ENCODE measurements around the gene SORCS2. TPM values are rescaled to one million over a fixed set of nuclear protein-coding genes. Genes with fewer than 3 reads are reported as not detected.
A peak's percentile ranks its signal among the peaks of the same experiment; 100 is the strongest.

SORCS2 gene
- total and polyA plus RNA-seq, 7 donors = 0.18 to 1.5 (median 0.36) TPM

GRCh38 chr4:7740866-7741525 is 548.7 kb downstream of the SORCS2 start:
- no peak for TF ChIP-seq CTCF (IDR thresholded peaks at IDR 0.05)
- Histone ChIP-seq H3K4me1 (no peaks in the 10 kb centered on the region), H3K4me3 (no peak overlapping the region), H3K27me3 (ENCODE audit: insufficient read depth in 3 of 3, low read length in 2 of 3) (peaks cover 0 to 3% (median 0%) of the 10 kb centered on the region in 3 donors), H3K36me3 (ENCODE audit: insufficient read depth in 1 of 2, low read depth in 1 of 2) (no peaks in the 10 kb centered on the region), H3K9me3 (no peaks in the 10 kb centered on the region), H3K27ac (no peak overlapping the region)
- WGBS, 3 donors = 90 to 93% (median 92%) methylated on average over 17 to 19 of the region's 19 CpGs
- intact Hi-C loops (cut with DNase I) = no loop called here
- ATAC-seq = no peak
- peak in 1 of 2 donors; percentile 26 for DNase-seq

DNA sequence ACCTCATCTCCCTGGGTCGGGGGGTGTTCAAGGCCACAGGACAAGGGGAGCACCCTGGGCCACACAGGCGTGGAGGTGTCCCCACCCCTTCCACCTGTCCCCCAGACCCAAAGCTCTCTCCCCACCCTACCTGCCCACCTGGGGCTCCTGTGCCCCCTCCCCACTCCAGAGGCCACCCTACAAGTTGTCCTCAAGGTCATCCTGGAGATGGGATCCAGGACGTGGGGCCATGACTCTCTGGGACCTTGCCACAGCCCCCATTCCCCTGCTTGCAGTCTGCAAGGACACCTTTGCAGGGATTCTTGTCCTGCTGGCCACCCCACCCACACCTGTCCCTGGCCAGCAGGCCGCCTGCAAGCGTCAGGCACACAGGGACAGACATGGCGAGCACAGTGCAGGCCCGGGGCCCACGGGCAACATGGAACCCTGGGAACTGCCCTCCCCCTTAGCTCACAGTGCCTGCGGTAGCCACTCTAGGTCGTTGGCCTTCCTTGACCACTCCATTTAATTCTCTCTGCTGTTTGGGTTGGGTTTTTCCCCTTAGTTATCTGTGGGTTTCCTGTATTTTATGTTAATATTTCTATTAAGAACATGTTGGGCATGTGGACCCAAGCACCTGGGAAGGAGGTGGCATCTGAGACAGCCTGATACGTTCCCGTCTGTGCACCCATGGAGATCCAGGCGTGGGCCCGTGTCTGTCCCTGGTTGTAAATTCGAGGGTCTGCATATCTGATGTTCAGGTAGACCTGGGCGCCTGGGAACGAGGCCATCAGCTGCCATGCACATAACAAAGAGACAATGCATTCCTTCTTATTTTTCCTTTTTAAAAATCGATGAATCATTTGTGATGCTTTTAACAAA is 549.8 kb downstream of the SORCS2 start:
- H3K4me3 ChIP-seq = no peak overlapping the region
- no peak overlapping the region for H3K27ac ChIP-seq
- ATAC-seq (no peak), DNase-seq (peak in 1 of 2 donors; percentile 42)
- H3K4me1 ChIP-seq = no peaks in the 10 kb centered on the region
- no peak for TF ChIP-seq CTCF (IDR thresholded peaks at IDR 0.05)
- H3K36me3 ChIP-seq (ENCODE audit: insufficient read depth in 1 of 2, low read depth in 1 of 2) = no peaks in the 10 kb centered on the region
- intact Hi-C loops (cut with DNase I) = no loop called here
- peaks cover 0 to 3% (median 0%) of the 10 kb centered on the region in 3 donors for H3K27me3 ChIP-seq (ENCODE audit: insufficient read depth in 3 of 3, low read length in 2 of 3)
- H3K9me3 ChIP-seq = no peaks in the 10 kb centered on the region
- WGBS, 3 donors = 91 to 94% (median 92%) methylated on average over 18 of the region's 18 CpGs

DNA sequence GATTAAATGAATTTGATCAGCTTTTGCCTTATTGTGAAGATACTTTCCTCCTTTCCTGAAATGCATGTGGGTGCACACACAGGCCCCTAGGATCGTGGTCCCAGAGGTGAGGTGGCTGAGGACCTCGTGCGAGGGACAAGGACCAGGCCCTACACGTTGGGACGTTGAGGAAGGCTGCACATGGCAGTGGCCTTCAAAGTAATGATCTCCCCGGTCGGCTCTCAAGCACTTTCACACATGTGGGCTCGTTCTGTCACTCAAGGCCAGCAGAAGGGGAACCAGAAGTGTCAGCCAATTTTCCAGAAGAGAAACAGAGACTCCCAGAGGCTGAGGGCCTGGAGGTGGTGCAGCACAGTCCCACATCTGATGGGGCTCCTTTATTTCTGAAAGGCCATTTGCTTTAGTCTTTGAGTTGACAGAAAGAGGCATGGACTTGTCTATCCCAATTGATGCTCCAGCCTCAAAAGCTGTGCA is 550.5 kb downstream of the SORCS2 start:
- Histone ChIP-seq H3K4me3 (no peak overlapping the region), H3K9me3 (no peaks in the 10 kb centered on the region), H3K27me3 (ENCODE audit: insufficient read depth in 3 of 3, low read length in 2 of 3) (peaks cover 0 to 3% (median 0%) of the 10 kb centered on the region in 3 donors), H3K27ac (no peak overlapping the region), H3K4me1 (no peaks in the 10 kb centered on the region), H3K36me3 (ENCODE audit: insufficient read depth in 1 of 2, low read depth in 1 of 2) (no peaks in the 10 kb centered on the region)
- intact Hi-C loops (cut with DNase I) = no loop called here
- DNase-seq (peak in 1 of 2 donors; percentile 18), ATAC-seq (no peak)
- 69 to 84% (median 81%) methylated on average over 8 of the region's 8 CpGs for WGBS, 3 donors
- no peak for TF ChIP-seq CTCF (IDR thresholded peaks at IDR 0.05)

DNA sequence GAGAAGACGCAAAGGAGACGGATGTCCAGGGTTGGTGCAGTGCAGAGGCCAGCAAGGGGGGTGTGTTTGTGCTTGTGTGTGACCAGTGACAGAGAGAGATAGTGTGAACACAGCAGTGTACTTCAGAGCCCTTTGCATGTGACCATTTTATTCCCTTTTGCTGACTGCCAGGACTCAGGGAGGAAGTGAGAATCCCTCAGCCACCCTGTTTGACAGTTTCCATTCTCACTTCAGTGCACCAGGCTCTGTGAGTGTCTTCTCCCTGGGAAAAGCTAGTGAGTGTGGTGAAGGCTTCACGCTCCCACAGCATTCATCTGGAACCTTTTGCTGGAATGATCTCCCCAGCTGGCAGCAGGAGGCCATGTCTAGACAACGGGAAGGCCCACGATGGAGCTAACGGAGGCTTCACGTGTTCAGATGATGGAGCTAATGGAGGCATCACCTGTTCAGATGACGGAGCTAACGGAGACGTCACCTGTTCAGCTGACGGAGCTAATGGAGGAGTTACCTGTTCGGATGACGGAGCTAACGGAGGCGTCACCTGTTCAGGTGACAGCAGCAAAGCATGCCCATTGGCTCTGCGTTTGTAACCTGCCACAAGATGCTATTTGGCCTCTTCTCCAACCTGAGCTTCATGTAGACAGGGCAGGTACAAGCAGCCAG is 551.9 kb downstream of the SORCS2 start:
- Histone ChIP-seq H3K27me3 (ENCODE audit: insufficient read depth in 3 of 3, low read length in 2 of 3) (peaks cover 0 to 3% (median 0%) of the 10 kb centered on the region in 3 donors), H3K9me3 (no peaks in the 10 kb centered on the region), H3K27ac (no peak overlapping the region), H3K4me1 (no peaks in the 10 kb centered on the region), H3K4me3 (no peak overlapping the region), H3K36me3 (ENCODE audit: insufficient read depth in 1 of 2, low read depth in 1 of 2) (no peaks in the 10 kb centered on the region)
- intact Hi-C loops (cut with DNase I) = no loop called here
- TF ChIP-seq CTCF (IDR thresholded peaks at IDR 0.05) = no peak
- 82 to 91% (median 85%) methylated on average over 16 of the region's 16 CpGs for WGBS, 3 donors
- DNase-seq (peak in 1 of 2 donors; percentile 7), ATAC-seq (peak in 1 of 4 donors; percentile 17)

Measured in psoas muscle (tissue), 8 donors.